ENCODE measurements around the gene MAPKAP1.

Gene MAPKAP1

DNA sequence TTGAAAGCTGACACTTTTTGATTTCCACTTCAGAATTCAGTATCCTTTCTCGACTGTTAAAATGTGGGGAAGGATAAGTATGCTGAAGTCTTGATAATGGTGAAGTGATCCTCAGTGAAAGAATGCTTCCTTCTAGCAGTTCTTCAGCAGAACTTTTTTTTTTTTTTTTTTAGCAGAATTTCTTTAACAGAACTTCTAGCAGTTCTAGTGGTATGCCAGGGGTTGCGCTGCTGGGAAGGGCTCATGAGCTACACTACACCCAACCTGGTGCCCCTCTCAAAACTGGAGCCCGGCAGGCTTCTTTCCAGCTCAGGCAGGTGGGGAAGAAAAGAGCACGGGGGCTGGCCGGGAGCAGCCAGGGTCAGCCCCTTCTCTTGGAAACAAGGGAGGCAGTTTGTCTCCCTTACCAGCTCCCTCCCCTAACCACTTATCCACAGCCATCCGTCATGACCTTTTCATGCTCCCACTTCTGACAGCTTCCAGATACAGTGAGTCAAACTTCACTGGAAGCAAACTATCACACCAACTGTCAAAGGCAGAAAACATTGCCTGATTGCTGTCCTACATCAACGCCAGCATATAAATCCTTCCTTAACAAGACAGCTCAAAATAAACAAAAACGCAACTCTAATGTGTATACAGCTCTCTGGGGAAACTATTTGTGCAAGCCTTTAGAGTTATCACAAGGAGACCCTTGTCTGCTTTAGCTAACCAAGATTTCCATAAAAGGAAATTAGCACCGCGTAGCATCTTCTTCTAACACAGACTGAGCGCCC lies 233.9 kb downstream of the MAPKAP1 start:
- TF ChIP-seq RAD21 (IDR thresholded peaks at IDR 0.05; ENCODE audit: low read depth) (no peak), YY1 (IDR thresholded peaks at IDR 0.05; ENCODE audit: low read depth) (no peak), CEBPB (IDR thresholded peaks at IDR 0.05) (no peak), EGR1 (IDR thresholded peaks at IDR 0.05) (no peak), TEAD4 (IDR thresholded peaks at IDR 0.05) (no peak), CREB1 (IDR thresholded peaks at IDR 0.05; ENCODE audit: low read depth) (no peak), TCF12 (IDR thresholded peaks at IDR 0.05; ENCODE audit: low read depth) (no peak), ZBTB7A (IDR thresholded peaks at IDR 0.05; ENCODE audit: low read depth) (no peak), TAF1 (IDR thresholded peaks at IDR 0.05; ENCODE audit: low read depth) (no peak), EP300 (IDR thresholded peaks at IDR 0.05; ENCODE audit: borderline replicate concordance) (no peak), FOXM1 (IDR thresholded peaks at IDR 0.05; ENCODE audit: borderline replicate concordance, low read depth) (no peak), NFIC (IDR thresholded peaks at IDR 0.05) (no peak)
- TF ChIP-seq, protein P1, sequence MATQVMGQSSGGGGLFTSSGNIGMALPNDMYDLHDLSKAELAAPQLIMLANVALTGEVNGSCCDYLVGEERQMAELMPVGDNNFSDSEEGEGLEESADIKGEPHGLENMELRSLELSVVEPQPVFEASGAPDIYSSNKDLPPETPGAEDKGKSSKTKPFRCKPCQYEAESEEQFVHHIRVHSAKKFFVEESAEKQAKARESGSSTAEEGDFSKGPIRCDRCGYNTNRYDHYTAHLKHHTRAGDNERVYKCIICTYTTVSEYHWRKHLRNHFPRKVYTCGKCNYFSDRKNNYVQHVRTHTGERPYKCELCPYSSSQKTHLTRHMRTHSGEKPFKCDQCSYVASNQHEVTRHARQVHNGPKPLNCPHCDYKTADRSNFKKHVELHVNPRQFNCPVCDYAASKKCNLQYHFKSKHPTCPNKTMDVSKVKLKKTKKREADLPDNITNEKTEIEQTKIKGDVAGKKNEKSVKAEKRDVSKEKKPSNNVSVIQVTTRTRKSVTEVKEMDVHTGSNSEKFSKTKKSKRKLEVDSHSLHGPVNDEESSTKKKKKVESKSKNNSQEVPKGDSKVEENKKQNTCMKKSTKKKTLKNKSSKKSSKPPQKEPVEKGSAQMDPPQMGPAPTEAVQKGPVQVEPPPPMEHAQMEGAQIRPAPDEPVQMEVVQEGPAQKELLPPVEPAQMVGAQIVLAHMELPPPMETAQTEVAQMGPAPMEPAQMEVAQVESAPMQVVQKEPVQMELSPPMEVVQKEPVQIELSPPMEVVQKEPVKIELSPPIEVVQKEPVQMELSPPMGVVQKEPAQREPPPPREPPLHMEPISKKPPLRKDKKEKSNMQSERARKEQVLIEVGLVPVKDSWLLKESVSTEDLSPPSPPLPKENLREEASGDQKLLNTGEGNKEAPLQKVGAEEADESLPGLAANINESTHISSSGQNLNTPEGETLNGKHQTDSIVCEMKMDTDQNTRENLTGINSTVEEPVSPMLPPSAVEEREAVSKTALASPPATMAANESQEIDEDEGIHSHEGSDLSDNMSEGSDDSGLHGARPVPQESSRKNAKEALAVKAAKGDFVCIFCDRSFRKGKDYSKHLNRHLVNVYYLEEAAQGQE (IDR thresholded peaks at IDR 0.05; ENCODE audit: low read depth): no peak
- TF ChIP-seq, protein P2, sequence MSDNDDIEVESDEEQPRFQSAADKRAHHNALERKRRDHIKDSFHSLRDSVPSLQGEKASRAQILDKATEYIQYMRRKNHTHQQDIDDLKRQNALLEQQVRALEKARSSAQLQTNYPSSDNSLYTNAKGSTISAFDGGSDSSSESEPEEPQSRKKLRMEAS (IDR thresholded peaks at IDR 0.05): no peak
- TF ChIP-seq, protein P3, sequence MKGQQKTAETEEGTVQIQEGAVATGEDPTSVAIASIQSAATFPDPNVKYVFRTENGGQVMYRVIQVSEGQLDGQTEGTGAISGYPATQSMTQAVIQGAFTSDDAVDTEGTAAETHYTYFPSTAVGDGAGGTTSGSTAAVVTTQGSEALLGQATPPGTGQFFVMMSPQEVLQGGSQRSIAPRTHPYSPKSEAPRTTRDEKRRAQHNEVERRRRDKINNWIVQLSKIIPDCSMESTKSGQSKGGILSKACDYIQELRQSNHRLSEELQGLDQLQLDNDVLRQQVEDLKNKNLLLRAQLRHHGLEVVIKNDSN (IDR thresholded peaks at IDR 0.05): no peak

DNA sequence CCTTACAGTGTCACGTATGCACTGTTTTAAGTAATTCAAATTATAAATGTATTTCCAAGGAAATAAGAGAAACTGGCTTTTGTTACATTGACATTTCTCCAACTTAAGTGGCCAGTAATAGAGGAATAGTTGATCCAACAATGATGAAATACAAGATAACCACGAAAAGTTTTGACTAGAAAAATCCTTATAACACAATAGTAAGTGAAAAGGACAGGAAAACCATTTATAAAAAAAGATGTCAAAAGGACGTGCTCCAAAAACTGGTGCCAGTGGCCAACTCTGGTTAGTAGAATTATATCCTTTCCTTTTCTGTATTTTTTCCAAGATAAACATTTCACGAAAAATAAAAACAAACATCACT lies 234.5 kb downstream of the MAPKAP1 start:
- TF ChIP-seq, protein P3 (IDR thresholded peaks at IDR 0.05): no peak

DNA sequence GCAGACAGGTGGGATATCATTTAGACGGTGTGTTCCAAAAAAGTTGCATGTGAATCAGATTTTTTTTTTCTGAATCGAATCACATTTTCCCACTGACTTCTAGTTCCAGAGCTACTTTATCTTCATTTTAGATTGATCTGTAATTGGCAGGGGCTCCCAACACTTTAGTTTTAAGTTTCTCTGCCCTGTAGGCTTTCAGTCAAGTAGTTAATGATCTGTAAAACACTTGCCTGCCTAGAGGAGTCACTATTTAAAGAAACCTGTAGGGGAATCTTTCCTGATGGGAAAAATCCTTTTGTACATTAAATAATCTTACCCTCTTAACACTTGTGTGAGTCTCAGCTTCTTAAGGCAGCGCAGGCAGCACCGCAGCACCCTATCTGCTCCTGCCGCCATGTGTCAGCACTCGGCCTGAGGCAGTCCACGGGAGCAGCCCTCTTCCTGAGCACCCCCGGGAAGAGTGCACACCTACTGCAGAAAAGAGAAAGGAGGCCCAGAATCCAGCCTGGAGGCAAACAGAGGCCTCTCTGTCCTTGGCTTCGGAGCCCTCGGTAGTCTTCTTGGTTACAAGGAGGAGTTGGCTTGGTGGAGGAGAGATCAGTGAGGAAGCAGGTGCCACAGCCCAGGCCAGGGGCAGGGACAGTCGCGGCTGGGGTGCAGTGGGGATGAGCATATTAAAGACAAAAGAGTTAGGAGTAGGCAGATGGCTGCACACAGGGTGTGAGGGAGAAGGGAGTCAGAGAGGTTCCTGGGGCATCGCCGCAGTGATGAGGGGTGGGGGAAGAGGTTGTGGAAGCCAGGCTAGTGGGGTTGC lies 236.0 kb downstream of the MAPKAP1 start:
- TF ChIP-seq CREB1 (IDR thresholded peaks at IDR 0.05; ENCODE audit: low read depth) (no peak), TAF1 (IDR thresholded peaks at IDR 0.05; ENCODE audit: low read depth) (no peak), ZBTB7A (IDR thresholded peaks at IDR 0.05; ENCODE audit: low read depth) (no peak), CEBPB (IDR thresholded peaks at IDR 0.05) (no peak), RAD21 (IDR thresholded peaks at IDR 0.05; ENCODE audit: low read depth) (no peak), EGR1 (IDR thresholded peaks at IDR 0.05) (no peak), NFIC (IDR thresholded peaks at IDR 0.05) (no peak), EP300 (IDR thresholded peaks at IDR 0.05; ENCODE audit: borderline replicate concordance) (no peak), TEAD4 (IDR thresholded peaks at IDR 0.05) (no peak), YY1 (IDR thresholded peaks at IDR 0.05; ENCODE audit: low read depth) (no peak), FOXM1 (IDR thresholded peaks at IDR 0.05; ENCODE audit: borderline replicate concordance, low read depth) (no peak)
- TF ChIP-seq, protein P3 (IDR thresholded peaks at IDR 0.05): no peak
- TF ChIP-seq, protein P2 (IDR thresholded peaks at IDR 0.05): no peak
- TF ChIP-seq, protein P1 (IDR thresholded peaks at IDR 0.05; ENCODE audit: low read depth): no peak

DNA sequence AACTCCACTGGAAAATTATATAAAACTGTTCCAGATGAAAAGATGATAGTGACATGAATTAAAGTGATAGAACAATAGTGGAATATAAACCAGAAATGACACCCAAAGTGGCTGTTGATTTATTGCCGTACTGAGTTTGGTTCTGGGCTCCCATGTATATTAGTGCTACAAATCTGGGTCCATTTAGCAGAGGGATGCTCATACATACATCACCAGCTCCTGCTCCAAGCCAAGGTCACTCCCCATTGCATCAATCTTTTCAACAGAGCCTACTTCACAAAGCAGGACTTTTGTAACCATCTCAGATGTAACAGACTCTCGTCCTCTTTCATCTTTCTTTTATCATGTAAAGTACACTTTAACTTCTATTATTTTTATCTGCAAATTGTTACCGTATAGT lies 236.8 kb downstream of the MAPKAP1 start:
- no peak for TF ChIP-seq TAF1 (IDR thresholded peaks at IDR 0.05; ENCODE audit: low read depth)
- no peak for TF ChIP-seq CEBPB (IDR thresholded peaks at IDR 0.05)
- no peak for TF ChIP-seq FOXM1 (IDR thresholded peaks at IDR 0.05; ENCODE audit: borderline replicate concordance, low read depth)
- TF ChIP-seq YY1 (IDR thresholded peaks at IDR 0.05; ENCODE audit: low read depth): no peak
- TF ChIP-seq, protein P3 (IDR thresholded peaks at IDR 0.05): no peak
- no peak for TF ChIP-seq EGR1 (IDR thresholded peaks at IDR 0.05)

DNA sequence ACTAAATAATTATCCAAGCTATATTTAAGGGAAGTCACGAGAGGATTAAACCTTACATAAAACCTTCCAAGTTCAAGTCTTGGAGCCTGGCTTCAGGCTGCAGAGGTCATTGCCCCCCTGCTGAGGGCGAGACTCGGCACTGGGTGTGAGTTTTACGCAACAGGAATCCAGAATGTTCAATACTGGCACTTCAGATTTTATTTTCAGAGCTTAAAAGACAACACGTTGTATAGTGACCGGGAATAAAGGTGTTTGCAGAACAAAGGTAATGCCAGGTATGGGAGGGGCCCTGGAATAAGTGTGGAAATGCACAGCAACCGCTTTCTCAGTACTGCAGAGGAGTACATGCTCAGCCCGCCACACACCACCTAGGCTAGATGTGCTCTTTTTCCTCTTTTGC lies 238.4 kb downstream of the MAPKAP1 start:
- TF ChIP-seq EGR1 (IDR thresholded peaks at IDR 0.05): no peak
- no peak for TF ChIP-seq CREB1 (IDR thresholded peaks at IDR 0.05; ENCODE audit: low read depth)
- no peak for TF ChIP-seq FOXM1 (IDR thresholded peaks at IDR 0.05; ENCODE audit: borderline replicate concordance, low read depth)
- no peak for TF ChIP-seq ZBTB7A (IDR thresholded peaks at IDR 0.05; ENCODE audit: low read depth)
- TF ChIP-seq TEAD4 (IDR thresholded peaks at IDR 0.05): no peak
- no peak for TF ChIP-seq NFIC (IDR thresholded peaks at IDR 0.05)
- TF ChIP-seq, protein P2 (IDR thresholded peaks at IDR 0.05): no peak
- no peak for TF ChIP-seq TCF12 (IDR thresholded peaks at IDR 0.05; ENCODE audit: low read depth)
- no peak for TF ChIP-seq EP300 (IDR thresholded peaks at IDR 0.05; ENCODE audit: borderline replicate concordance)
- TF ChIP-seq, protein P3 (IDR thresholded peaks at IDR 0.05): no peak
